Stomach (tissue), 4 donors: ENCODE results near the gene CHMP3.

Experiments used
- CTCF ChIP-seq, 7 experiments: fragments of 450-650 bp in 4 of 7; fragments of 200-600 bp in 3 of 7; sonication (generic) in 3 of 7; IDR thresholded peaks; one replicate each; pipeline ENCODE4 v1.5.1; 2016 to 2019; ENCODE audit warnings: antibody characterized with exemption in 7 of 7, control low read depth in 2 of 7, mild to moderate bottlenecking in 1 of 7
- EP300 ChIP-seq: sonication (generic); formaldehyde crosslinking; IDR thresholded peaks from one replicate; pipeline ENCODE4 v1.6.1; 2017; ENCODE audit warnings: antibody characterized with exemption
- POLR2A ChIP-seq, 4 donors: fragments of 450-650 bp; IDR thresholded peaks; one replicate each; pipeline ENCODE4 v1.6.1; 2016; ENCODE audit warnings: antibody characterized with exemption in 4 of 4, control low read depth in 2 of 4, mild to moderate bottlenecking in 1 of 4, moderate library complexity in 1 of 4
- POLR2AphosphoS5 ChIP-seq, 3 donors: sonication (generic); formaldehyde crosslinking; IDR thresholded peaks; one replicate each; pipeline ENCODE4 v1.6.1; 2016; ENCODE audit warnings: antibody characterized with exemption in 3 of 3

GRCh38 chr2:86468162-86469033 is 94.8 kb downstream of the CHMP3 start:
- no peak for TF ChIP-seq CTCF (IDR thresholded peaks at IDR 0.05)
- no peak for TF ChIP-seq POLR2A (IDR thresholded peaks at IDR 0.05)
- no peak for TF ChIP-seq POLR2AphosphoS5 (IDR thresholded peaks at IDR 0.05)
- TF ChIP-seq EP300, result no peak
